K562 (cell line): ENCODE data around the gene C2CD2.

Source experiments
- PCBP1 ChIP-seq: fragments of 200-400 bp; formaldehyde crosslinking; IDR thresholded peaks from 2 replicates; pipeline ENCODE4 v1.6.1; 2018; ENCODE audit warnings: mild to moderate bottlenecking, low read depth, low read length; ENCODE audit not compliant: poor library complexity, severe bottlenecking
- RBM15 ChIP-seq: fragments of 200-400 bp; formaldehyde crosslinking; IDR thresholded peaks from 2 replicates; pipeline ENCODE4 v1.6.1; 2018; ENCODE audit warnings: mild to moderate bottlenecking, low read length, moderate library complexity; ENCODE audit not compliant: insufficient read depth
- ZNF133 ChIP-seq: fragments of 250-450 bp; sonication (Bioruptor Pico); IDR thresholded peaks from 2 replicates; pipeline ENCODE4 v1.4.0; 2020; ENCODE audit warnings: mild to moderate bottlenecking
- TF ChIP-seq, protein P1 (sequence below), 3 experiments: IDR thresholded peaks in 2 of 3; conservative IDR thresholded peaks in 1 of 3; 2 replicates each; pipeline ENCODE4 v1.5.1; 2011 to 2012; ENCODE audit warnings: low read length in 3 of 3, mild to moderate bottlenecking in 3 of 3, control low read depth in 2 of 3, improper control_type of control experiment in 1 of 3, inconsistent platforms in 1 of 3, low read depth in 1 of 3, mixed read lengths in 1 of 3, moderate library complexity in 1 of 3; ENCODE audit not compliant: insufficient read depth in 2 of 3

DNA sequence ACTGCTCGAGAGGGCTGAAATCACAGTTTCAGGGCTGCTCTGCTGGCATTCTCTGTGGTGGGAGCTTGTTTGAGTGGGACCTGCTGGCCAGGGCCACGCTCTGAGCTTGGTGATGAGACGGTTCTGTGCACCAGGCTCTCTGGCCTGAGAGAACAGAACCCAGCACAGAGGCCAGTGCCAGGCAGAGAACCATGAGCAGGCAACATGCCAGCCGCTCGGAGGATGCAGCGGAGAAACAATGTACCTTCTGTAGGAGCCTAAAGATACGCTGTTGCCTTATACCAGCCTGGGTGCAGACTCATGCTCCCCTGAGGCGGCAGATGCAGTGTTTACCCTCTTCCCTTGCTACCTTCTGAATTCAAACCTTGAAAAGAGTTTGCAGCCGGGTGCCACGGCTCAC lies 10.0 kb downstream of the C2CD2 start:
- TF ChIP-seq, protein P1, sequence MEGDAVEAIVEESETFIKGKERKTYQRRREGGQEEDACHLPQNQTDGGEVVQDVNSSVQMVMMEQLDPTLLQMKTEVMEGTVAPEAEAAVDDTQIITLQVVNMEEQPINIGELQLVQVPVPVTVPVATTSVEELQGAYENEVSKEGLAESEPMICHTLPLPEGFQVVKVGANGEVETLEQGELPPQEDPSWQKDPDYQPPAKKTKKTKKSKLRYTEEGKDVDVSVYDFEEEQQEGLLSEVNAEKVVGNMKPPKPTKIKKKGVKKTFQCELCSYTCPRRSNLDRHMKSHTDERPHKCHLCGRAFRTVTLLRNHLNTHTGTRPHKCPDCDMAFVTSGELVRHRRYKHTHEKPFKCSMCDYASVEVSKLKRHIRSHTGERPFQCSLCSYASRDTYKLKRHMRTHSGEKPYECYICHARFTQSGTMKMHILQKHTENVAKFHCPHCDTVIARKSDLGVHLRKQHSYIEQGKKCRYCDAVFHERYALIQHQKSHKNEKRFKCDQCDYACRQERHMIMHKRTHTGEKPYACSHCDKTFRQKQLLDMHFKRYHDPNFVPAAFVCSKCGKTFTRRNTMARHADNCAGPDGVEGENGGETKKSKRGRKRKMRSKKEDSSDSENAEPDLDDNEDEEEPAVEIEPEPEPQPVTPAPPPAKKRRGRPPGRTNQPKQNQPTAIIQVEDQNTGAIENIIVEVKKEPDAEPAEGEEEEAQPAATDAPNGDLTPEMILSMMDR (IDR thresholded peaks at IDR 0.05 in 2 of 3, conservative IDR thresholded peaks at IDR 0.05 in 1 of 3; ENCODE audit: insufficient read depth in 2 of 3, low read depth in 1 of 3, low read length in 3 of 3), result no peak
- TF ChIP-seq PCBP1 (no peak), RBM15 (no peak), ZNF133 (CRISPR knock-in tag) (no peak)
